IMR-90 (cell line): ENCODE data around the gene FBLN1. TPM values are rescaled to one million over a fixed set of nuclear protein-coding genes. Genes with fewer than 3 reads are reported as not detected.

Experiments
- ATAC-seq: fragments of 200-7000 bp; cut with Tn5 transposase; 2 replicates; pipeline ENCODE4 v1.9.1; 2020; ENCODE audit warnings: low read depth, mild to moderate bottlenecking, moderate library complexity
- BruUV-seq: library from RNA; stranded (reverse); fragments of 400-500 nt; replicated peaks from 2 replicates; lab custom pipeline; 2021; lab: Mats Ljungman, UMichigan
- CTCF ChIA-PET: fragments of 300-600 bp; formaldehyde crosslinking; extraction: SDS; loops from one replicate; lab custom pipeline; 2021; ENCODE audit warnings: antibody characterized with exemption; lab: Yijun Ruan, JAX
- POLR2A ChIA-PET: fragments of 300-600 bp; sonication (Branson Sonifier 250); formaldehyde crosslinking; loops from one replicate; lab custom pipeline; 2022; ENCODE audit warnings: antibody characterized with exemption; ENCODE audit not compliant: unreplicated experiment; lab: Charles Lee
- DNase-seq: peaks from one replicate; pipeline ENCODE4 v3.0.0; 2013
- H2AFZ ChIP-seq: replicated peaks from 2 replicates; pipeline ENCODE3; 2013; ENCODE audit warnings: low read length, mild to moderate bottlenecking; ENCODE audit not compliant: poor library complexity
- H2AK5ac ChIP-seq: 2 replicates; pipeline ENCODE4 v1.6.1; 2013; ENCODE audit warnings: low read depth, low read length, inconsistent platforms
- H2AK9ac ChIP-seq: replicated peaks from 2 replicates; pipeline ENCODE3; 2013; ENCODE audit warnings: mild to moderate bottlenecking, low read depth, low read length, moderate library complexity; ENCODE audit not compliant: poor library complexity
- H2BK120ac ChIP-seq: 2 replicates; pipeline ENCODE4 v1.6.1; 2013; ENCODE audit warnings: low read depth, low read length, inconsistent platforms
- H2BK15ac ChIP-seq: 3 replicates; pipeline ENCODE4 v1.6.1; 2013; ENCODE audit warnings: low read depth, low read length, inconsistent platforms
- H2BK20ac ChIP-seq: 2 replicates; pipeline ENCODE4 v1.6.1; 2013; ENCODE audit warnings: low read depth, mild to moderate bottlenecking, inconsistent platforms, low read length, moderate library complexity
- H2BK5ac ChIP-seq: 2 replicates; pipeline ENCODE4 v1.6.1; 2013; ENCODE audit warnings: mild to moderate bottlenecking, low read depth, low read length, inconsistent platforms; ENCODE audit not compliant: poor library complexity, severe bottlenecking
- H3K14ac ChIP-seq: replicated peaks from 2 replicates; pipeline ENCODE4 v1.6.1; 2013; ENCODE audit warnings: low read depth, low read length, inconsistent platforms
- H3K18ac ChIP-seq: 2 replicates; pipeline ENCODE4 v1.6.1; 2013; ENCODE audit warnings: low read depth, low read length, control low read depth
- H3K23ac ChIP-seq: 2 replicates; pipeline ENCODE4 v1.6.1; 2013; ENCODE audit warnings: low read depth, low read length, inconsistent platforms
- H3K27ac ChIP-seq: 2 replicates; pipeline ENCODE4 v1.5.1; 2013; ENCODE audit warnings: mild to moderate bottlenecking, control low read depth, low read length; ENCODE audit not compliant: insufficient read depth
- H3K27me3 ChIP-seq: 2 replicates; pipeline ENCODE4 v1.6.1; 2013; ENCODE audit warnings: low read length; ENCODE audit not compliant: control insufficient read depth, insufficient read depth
- H3K36me3 ChIP-seq: 2 replicates; pipeline ENCODE4 v1.6.1; 2013; ENCODE audit warnings: low read length, mixed read lengths; ENCODE audit not compliant: control insufficient read depth, insufficient read depth
- H3K4ac ChIP-seq: 2 replicates; pipeline ENCODE4 v1.6.1; 2013; ENCODE audit warnings: low read depth, low read length, inconsistent platforms
- H3K4me1 ChIP-seq: 2 replicates; pipeline ENCODE4 v1.6.1; 2013; ENCODE audit warnings: low read length, mixed read lengths; ENCODE audit not compliant: control insufficient read depth, insufficient read depth
- H3K4me2 ChIP-seq: 2 replicates; pipeline ENCODE4 v1.6.1; 2013; ENCODE audit warnings: low read depth, mild to moderate bottlenecking, control low read depth, low read length, moderate library complexity
- H3K4me3 ChIP-seq: 2 replicates; pipeline ENCODE4 v1.5.1; 2013; ENCODE audit warnings: low read depth, mild to moderate bottlenecking, control low read depth, low read length, moderate library complexity; ENCODE audit not compliant: insufficient read depth
- H3K56ac ChIP-seq: 2 replicates; pipeline ENCODE4 v1.6.1; 2013; ENCODE audit warnings: low read length, inconsistent platforms; ENCODE audit not compliant: insufficient read depth; ENCODE audit errors: extremely low read depth
- H3K79me1 ChIP-seq, 2 experiments: 2 replicates each; pipeline ENCODE4 v1.6.1; 2013; ENCODE audit warnings: low read length in 2 of 2, inconsistent platforms in 1 of 2, low read depth in 1 of 2
- H3K9ac ChIP-seq: 2 replicates; pipeline ENCODE4 v1.6.1; 2013; ENCODE audit warnings: low read depth, low read length, control low read depth
- H3K9me1 ChIP-seq: 2 replicates; pipeline ENCODE4 v1.6.1; 2013; ENCODE audit warnings: low read length, inconsistent platforms; ENCODE audit not compliant: insufficient read depth
- H3K9me3 ChIP-seq: 2 replicates; pipeline ENCODE4 v1.6.1; 2013; ENCODE audit warnings: low read length; ENCODE audit not compliant: control insufficient read depth, insufficient read depth
- H4K20me1 ChIP-seq: 2 replicates; pipeline ENCODE4 v1.6.1; 2013; ENCODE audit warnings: low read length, inconsistent platforms; ENCODE audit not compliant: insufficient read depth
- H4K5ac ChIP-seq: 2 replicates; pipeline ENCODE4 v1.6.1; 2013; ENCODE audit warnings: mild to moderate bottlenecking, low read depth, low read length, control low read depth
- H4K8ac ChIP-seq, 2 experiments: 2 replicates each; pipeline ENCODE4 v1.6.1; 2013; ENCODE audit warnings: low read depth in 2 of 2, low read length in 2 of 2, control low read depth in 1 of 2, inconsistent platforms in 1 of 2
- H4K91ac ChIP-seq: 2 replicates; pipeline ENCODE4 v1.6.1; 2013; ENCODE audit warnings: low read depth, low read length, inconsistent platforms; ENCODE audit not compliant: insufficient read depth
- CEBPB ChIP-seq: IDR thresholded peaks from 2 replicates; pipeline ENCODE4 v1.6.1; 2012; ENCODE audit warnings: low read depth, low read length, improper control_type of control experiment
- CTCF ChIP-seq: conservative IDR thresholded peaks from 2 replicates; pipeline ENCODE4 v1.5.1; 2012; ENCODE audit warnings: mild to moderate bottlenecking, low read depth, low read length, improper control_type of control experiment
- ELK1 ChIP-seq: fragments of 150-350 bp; IDR thresholded peaks from 2 replicates; pipeline ENCODE4 v1.6.1; 2016; ENCODE audit warnings: low read depth, mild to moderate bottlenecking, low read length, moderate library complexity, borderline replicate concordance
- FOS ChIP-seq: fragments of 150-350 bp; IDR thresholded peaks from 2 replicates; pipeline ENCODE4 v1.6.1; 2016; ENCODE audit warnings: low read depth, low read length
- MAFK ChIP-seq: IDR thresholded peaks from 2 replicates; pipeline ENCODE4 v1.6.1; 2012; ENCODE audit warnings: low read depth, low read length, improper control_type of control experiment
- NFE2L2 ChIP-seq: fragments of 150-350 bp; IDR thresholded peaks from 2 replicates; pipeline ENCODE4 v1.6.1; 2016; ENCODE audit warnings: low read depth, mild to moderate bottlenecking, low read length
- POLR2A ChIP-seq: IDR thresholded peaks from 2 replicates; pipeline ENCODE4 v1.6.1; 2012; ENCODE audit warnings: mild to moderate bottlenecking, low read depth, low read length
- RCOR1 ChIP-seq: IDR thresholded peaks from 2 replicates; pipeline ENCODE4 v1.6.1; 2012; ENCODE audit warnings: mild to moderate bottlenecking, low read length, improper control_type of control experiment; ENCODE audit not compliant: insufficient replicate concordance
- SMC3 ChIP-seq: fragments of 150-350 bp; IDR thresholded peaks from 2 replicates; pipeline ENCODE4 v1.6.1; 2016; ENCODE audit warnings: low read depth, mild to moderate bottlenecking, antibody characterized with exemption, low read length, moderate library complexity
- WGBS, 2 experiments: methylation state at CpG; one replicate each; pipeline versions ENCODE4 v1.1.5 to v1.1.7; 2013; ENCODE audit warnings: missing lambda C conversion rate in 2 of 2; ENCODE audit not compliant: insufficient read length in 1 of 2; ENCODE audit errors: extremely low coverage in 2 of 2; 5-methylcytosine and 5-hydroxymethylcytosine counted together
- dilution Hi-C: fragments of 300-500 bp; cut with HindIII; formaldehyde crosslinking; loops from one replicate; pipeline ENCODE4 v1.14.3; 2018; ENCODE audit warnings: low sequenced_read_pairs; ENCODE audit not compliant: unreplicated experiment
- in situ Hi-C: fragments of 300-500 bp; cut with MboI; formaldehyde crosslinking; loops from 3 replicates; pipeline ENCODE4 v1.14.3; 2019; ENCODE audit warnings: low sequenced_read_pairs, inconsistent platforms, mixed read lengths
- intact Hi-C: fragments of 100-400 bp; cut with micrococcal nuclease; formaldehyde crosslinking; loops from 2 replicates; pipeline ENCODE4 v1.10.0; 2022
- polyA plus RNA-seq, 3 experiments: library from polyadenylated mRNA; depleted of rRNA; stranded (reverse); fragments of >200 nt; gene quantifications; 2 replicates each; pipeline ENCODE4 v1.2.3, GENCODE V29; 2012; ENCODE audit warnings: low replicate concordance in 1 of 3
- total RNA-seq: library from RNA; depleted of rRNA; stranded (reverse); fragments of >200 nt; gene quantifications from 2 replicates; pipeline ENCODE4 v1.2.3, GENCODE V29; 2012

FBLN1 gene
- total and polyA plus RNA-seq, 2 of the 4 experiments (the other 2 are of a cell fraction) = 11.3 to 87.9 TPM

- POLR2A ChIA-PET = no interaction called here
- in situ Hi-C loops = no loop called here
Observed at GRCh38 chr22:45543243-45543642, 40.6 kb downstream of the FBLN1 start.

More at GRCh38 chr22:45543243-45543642, 40.6 kb downstream of the FBLN1 start:
- ATAC-seq (no peak), DNase-seq (no peak)
- no peaks in the 10 kb centered on the region for H4K20me1 ChIP-seq
- H2AFZ ChIP-seq = no peak overlapping the region
- H2BK5ac ChIP-seq = no peak overlapping the region
- no peak overlapping the region for H3K18ac ChIP-seq
- H3K9me1 ChIP-seq = peaks cover 21% of the 10 kb centered on the region; the same call in 1 of the 2 replicates
- H2BK120ac ChIP-seq = no peak overlapping the region
- no peaks in the 10 kb centered on the region for H3K9me3 ChIP-seq
- H3K14ac ChIP-seq = no peak overlapping the region
- H3K79me1 ChIP-seq = peaks cover 0 to 13% of the 10 kb centered on the region in 2 experiments; a peak in 2 of 4 replicates
- dilution Hi-C loops (no loop called here), intact Hi-C loops (no loop called here)
- no peaks in the 10 kb centered on the region for H3K27me3 ChIP-seq
- H2AK9ac ChIP-seq = no peak overlapping the region
- CTCF ChIA-PET = interaction anchor here (0.6 kb wide), 1 partner anchor 264 kb away, joined by 3 read pairs; no protein-coding TSS in a partner anchor
- no peak overlapping the region for H4K8ac ChIP-seq
- no CpG with 5 or more reads among the region's 13 CpGs for WGBS, 2 experiments
- H3K4ac ChIP-seq = no peak overlapping the region
- no TSS peak for BruUV-seq
- H3K4me3 ChIP-seq = no peak overlapping the region
- no peak overlapping the region for H3K4me2 ChIP-seq
- H3K36me3 ChIP-seq = peaks cover 84% of the 10 kb centered on the region
- TF ChIP-seq MAFK = no peak
- no peak for TF ChIP-seq POLR2A
- no peak for TF ChIP-seq RCOR1
- TF ChIP-seq ELK1 = no peak
- TF ChIP-seq CTCF = no peak
- no peak for TF ChIP-seq FOS
- no peak for TF ChIP-seq SMC3
- TF ChIP-seq NFE2L2 = no peak
- no peak for TF ChIP-seq CEBPB
- peaks cover 10% of the 10 kb centered on the region for H3K4me1 ChIP-seq
- H2BK20ac ChIP-seq = no peak overlapping the region
- H3K56ac ChIP-seq = no peak overlapping the region
- no peak overlapping the region for H2AK5ac ChIP-seq
- H4K5ac ChIP-seq = no peak overlapping the region
- no peak overlapping the region for H3K23ac ChIP-seq
- H3K27ac ChIP-seq = no peak overlapping the region
- H4K91ac ChIP-seq = no peak overlapping the region
- no peak overlapping the region for H3K9ac ChIP-seq
- no peak overlapping the region for H2BK15ac ChIP-seq
